Karpas-422 (cell line): ENCODE measurements around the gene PGA4. TPM values are rescaled to one million over a fixed set of nuclear protein-coding genes. Genes with fewer than 3 reads are reported as not detected.

ENCODE experiments used
- total RNA-seq: library from RNA; depleted of rRNA; stranded (reverse); fragments of >200 nt; shearing (Covaris generic); gene quantifications from 2 replicates; pipeline ENCODE4 v1.2.3, GENCODE V29; 2014; ENCODE audit warnings: low replicate concordance; rRNA removed

PGA4 gene
- total RNA-seq, 1 experiment from 2014 or later, result not detected

Other genes with a start within 250 kb of the PGA4 start
- not detected in 2 replicates for gene CD5, start 119.9 kb upstream of the PGA4 start, total RNA-seq
- gene VPS37C, start 60.9 kb upstream of the PGA4 start, total RNA-seq, result 11.3 and 13.8 TPM in 2 replicates
- not detected in 2 replicates for gene PGA3, start 18.8 kb upstream of the PGA4 start, total RNA-seq
- gene PGA5, start 18.8 kb downstream of the PGA4 start, total RNA-seq, result not detected in 2 replicates
- gene VWCE, start 73.0 kb downstream of the PGA4 start, total RNA-seq, result 0.07 and 0.32 TPM in 2 replicates
- 100 and 163 TPM in 2 replicates for gene DDB1, start 110.8 kb downstream of the PGA4 start, total RNA-seq
- gene TKFC, start 110.9 kb downstream of the PGA4 start, total RNA-seq, result 72.6 and 92.4 TPM in 2 replicates
- 43.8 and 51.3 TPM in 2 replicates for gene CYB561A3, start 139.5 kb downstream of the PGA4 start, total RNA-seq
- gene TMEM138, start 140.0 kb downstream of the PGA4 start, total RNA-seq, result 27.2 and 70.3 TPM in 2 replicates
- 33.1 and 54.9 TPM in 2 replicates for gene TMEM216, start 170.2 kb downstream of the PGA4 start, total RNA-seq
- gene CPSF7, start 207.6 kb downstream of the PGA4 start, total RNA-seq, result 50.0 and 64.1 TPM in 2 replicates
- 25.3 and 27.6 TPM in 2 replicates for gene SDHAF2, start 207.8 kb downstream of the PGA4 start, total RNA-seq